ENCODE measurements around the gene CYB561D2. TPM values are rescaled to one million over a fixed set of nuclear protein-coding genes. Genes with fewer than 3 reads are reported as not detected.
A peak's percentile ranks its signal among the peaks of the same experiment; 100 is the strongest.

The CYB561D2 gene
- total and polyA plus RNA-seq, 9 of the 15 experiments (the other 6 are each of a cell fraction or from before 2014, with no cell fraction given) = 4.2 to 16.6 (median 9.4) TPM

DNA sequence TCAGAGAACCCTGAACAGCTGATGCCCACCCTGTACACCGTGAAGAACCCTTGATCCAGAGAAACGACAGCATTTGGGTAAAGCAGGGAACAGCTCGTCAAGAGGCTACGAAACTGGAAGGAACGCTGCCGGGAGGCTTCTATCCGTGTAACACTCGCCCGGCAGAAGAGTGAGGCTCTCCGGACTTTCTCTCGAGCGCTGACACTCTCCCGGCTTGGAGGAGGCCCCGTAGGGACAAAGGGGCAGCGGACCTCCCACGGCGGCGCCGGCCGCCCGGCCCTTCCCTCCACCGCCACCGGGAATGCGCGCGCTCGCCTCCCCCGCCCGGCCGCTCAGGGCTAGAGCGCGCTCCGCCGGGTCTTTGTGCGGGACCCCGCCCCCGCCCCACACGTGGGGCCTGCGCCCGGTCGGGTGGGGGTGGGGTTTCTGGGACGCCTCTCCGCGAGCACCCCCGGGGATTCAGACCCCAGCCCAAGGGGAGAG, 29.8 kb upstream of the CYB561D2 start (continued):
- TF ChIP-seq TEAD2 (tag; IDR thresholded peaks at IDR 0.05) (no peak), ETV5 (CRISPR knock-in tag; IDR thresholded peaks at IDR 0.05; ENCODE audit: low read depth) (0 out of 2 replicates have a peak, but pooled peaks have one; percentile 8), SIN3A (IDR thresholded peaks at IDR 0.05; ENCODE audit: borderline replicate concordance in 2 of 2, control insufficient read depth in 1 of 2, low read depth in 2 of 2, low read length in 2 of 2) (peak in 1 of 2 experiments; percentile 51; a peak in 1 of 4 replicates), PTRF (tag; IDR thresholded peaks at IDR 0.05) (no peak), MAZ (CRISPR knock-in tag; conservative IDR thresholded peaks at IDR 0.05 in 1 of 2, IDR thresholded peaks at IDR 0.05 in 1 of 2) (peak; percentile 80 to 91; a peak in 3 of 4 replicates), MCM7 (IDR thresholded peaks at IDR 0.05) (no peak), KLF13 (tag; IDR thresholded peaks at IDR 0.05; ENCODE audit: borderline replicate concordance, low read depth) (peak; percentile 86), RBBP5 (IDR thresholded peaks at IDR 0.05; ENCODE audit: borderline replicate concordance, insufficient read depth, low read length, poor library complexity, severe bottlenecking) (peak; percentile 70), TAF1 (IDR thresholded peaks at IDR 0.05; ENCODE audit: control insufficient read depth, extremely low read depth, insufficient read depth, low read length, severe bottlenecking) (peak; percentile 54), ZC3H8 (IDR thresholded peaks at IDR 0.05) (no peak), HDAC2 (IDR thresholded peaks at IDR 0.05) (0 out of 2 replicates have a peak, but pooled peaks have one; percentile 5), ZBTB7A (IDR thresholded peaks at IDR 0.05; ENCODE audit: borderline replicate concordance, control insufficient read depth, low read depth, low read length) (peak; percentile 86; the same call in 1 of the 2 replicates)
- TF ChIP-seq, protein P1, sequence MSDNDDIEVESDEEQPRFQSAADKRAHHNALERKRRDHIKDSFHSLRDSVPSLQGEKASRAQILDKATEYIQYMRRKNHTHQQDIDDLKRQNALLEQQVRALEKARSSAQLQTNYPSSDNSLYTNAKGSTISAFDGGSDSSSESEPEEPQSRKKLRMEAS (CRISPR knock-in tag; IDR thresholded peaks at IDR 0.05) = peak; percentile 56; the same call in 1 of the 2 replicates
- TF ChIP-seq, protein P2, sequence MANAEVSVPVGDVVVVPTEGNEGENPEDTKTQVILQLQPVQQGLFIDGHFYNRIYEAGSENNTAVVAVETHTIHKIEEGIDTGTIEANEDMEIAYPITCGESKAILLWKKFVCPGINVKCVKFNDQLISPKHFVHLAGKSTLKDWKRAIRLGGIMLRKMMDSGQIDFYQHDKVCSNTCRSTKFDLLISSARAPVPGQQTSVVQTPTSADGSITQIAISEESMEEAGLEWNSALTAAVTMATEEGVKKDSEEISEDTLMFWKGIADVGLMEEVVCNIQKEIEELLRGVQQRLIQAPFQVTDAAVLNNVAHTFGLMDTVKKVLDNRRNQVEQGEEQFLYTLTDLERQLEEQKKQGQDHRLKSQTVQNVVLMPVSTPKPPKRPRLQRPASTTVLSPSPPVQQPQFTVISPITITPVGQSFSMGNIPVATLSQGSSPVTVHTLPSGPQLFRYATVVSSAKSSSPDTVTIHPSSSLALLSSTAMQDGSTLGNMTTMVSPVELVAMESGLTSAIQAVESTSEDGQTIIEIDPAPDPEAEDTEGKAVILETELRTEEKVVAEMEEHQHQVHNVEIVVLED (CRISPR knock-in tag; IDR thresholded peaks at IDR 0.05) = peak; percentile 21; the same call in 1 of the 2 replicates
- TF ChIP-seq, protein P3, sequence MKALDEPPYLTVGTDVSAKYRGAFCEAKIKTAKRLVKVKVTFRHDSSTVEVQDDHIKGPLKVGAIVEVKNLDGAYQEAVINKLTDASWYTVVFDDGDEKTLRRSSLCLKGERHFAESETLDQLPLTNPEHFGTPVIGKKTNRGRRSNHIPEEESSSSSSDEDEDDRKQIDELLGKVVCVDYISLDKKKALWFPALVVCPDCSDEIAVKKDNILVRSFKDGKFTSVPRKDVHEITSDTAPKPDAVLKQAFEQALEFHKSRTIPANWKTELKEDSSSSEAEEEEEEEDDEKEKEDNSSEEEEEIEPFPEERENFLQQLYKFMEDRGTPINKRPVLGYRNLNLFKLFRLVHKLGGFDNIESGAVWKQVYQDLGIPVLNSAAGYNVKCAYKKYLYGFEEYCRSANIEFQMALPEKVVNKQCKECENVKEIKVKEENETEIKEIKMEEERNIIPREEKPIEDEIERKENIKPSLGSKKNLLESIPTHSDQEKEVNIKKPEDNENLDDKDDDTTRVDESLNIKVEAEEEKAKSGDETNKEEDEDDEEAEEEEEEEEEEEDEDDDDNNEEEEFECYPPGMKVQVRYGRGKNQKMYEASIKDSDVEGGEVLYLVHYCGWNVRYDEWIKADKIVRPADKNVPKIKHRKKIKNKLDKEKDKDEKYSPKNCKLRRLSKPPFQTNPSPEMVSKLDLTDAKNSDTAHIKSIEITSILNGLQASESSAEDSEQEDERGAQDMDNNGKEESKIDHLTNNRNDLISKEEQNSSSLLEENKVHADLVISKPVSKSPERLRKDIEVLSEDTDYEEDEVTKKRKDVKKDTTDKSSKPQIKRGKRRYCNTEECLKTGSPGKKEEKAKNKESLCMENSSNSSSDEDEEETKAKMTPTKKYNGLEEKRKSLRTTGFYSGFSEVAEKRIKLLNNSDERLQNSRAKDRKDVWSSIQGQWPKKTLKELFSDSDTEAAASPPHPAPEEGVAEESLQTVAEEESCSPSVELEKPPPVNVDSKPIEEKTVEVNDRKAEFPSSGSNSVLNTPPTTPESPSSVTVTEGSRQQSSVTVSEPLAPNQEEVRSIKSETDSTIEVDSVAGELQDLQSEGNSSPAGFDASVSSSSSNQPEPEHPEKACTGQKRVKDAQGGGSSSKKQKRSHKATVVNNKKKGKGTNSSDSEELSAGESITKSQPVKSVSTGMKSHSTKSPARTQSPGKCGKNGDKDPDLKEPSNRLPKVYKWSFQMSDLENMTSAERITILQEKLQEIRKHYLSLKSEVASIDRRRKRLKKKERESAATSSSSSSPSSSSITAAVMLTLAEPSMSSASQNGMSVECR (CRISPR knock-in tag; IDR thresholded peaks at IDR 0.05) = peak; percentile 76; the same call in 1 of the 2 replicates
- TF ChIP-seq, protein P4, sequence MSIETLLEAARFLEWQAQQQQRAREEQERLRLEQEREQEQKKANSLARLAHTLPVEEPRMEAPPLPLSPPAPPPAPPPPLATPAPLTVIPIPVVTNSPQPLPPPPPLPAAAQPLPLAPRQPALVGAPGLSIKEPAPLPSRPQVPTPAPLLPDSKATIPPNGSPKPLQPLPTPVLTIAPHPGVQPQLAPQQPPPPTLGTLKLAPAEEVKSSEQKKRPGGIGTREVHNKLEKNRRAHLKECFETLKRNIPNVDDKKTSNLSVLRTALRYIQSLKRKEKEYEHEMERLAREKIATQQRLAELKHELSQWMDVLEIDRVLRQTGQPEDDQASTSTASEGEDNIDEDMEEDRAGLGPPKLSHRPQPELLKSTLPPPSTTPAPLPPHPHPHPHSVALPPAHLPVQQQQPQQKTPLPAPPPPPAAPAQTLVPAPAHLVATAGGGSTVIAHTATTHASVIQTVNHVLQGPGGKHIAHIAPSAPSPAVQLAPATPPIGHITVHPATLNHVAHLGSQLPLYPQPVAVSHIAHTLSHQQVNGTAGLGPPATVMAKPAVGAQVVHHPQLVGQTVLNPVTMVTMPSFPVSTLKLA (conservative IDR thresholded peaks at IDR 0.05) = peak; percentile 83 to 93
- TF ChIP-seq, protein P5, sequence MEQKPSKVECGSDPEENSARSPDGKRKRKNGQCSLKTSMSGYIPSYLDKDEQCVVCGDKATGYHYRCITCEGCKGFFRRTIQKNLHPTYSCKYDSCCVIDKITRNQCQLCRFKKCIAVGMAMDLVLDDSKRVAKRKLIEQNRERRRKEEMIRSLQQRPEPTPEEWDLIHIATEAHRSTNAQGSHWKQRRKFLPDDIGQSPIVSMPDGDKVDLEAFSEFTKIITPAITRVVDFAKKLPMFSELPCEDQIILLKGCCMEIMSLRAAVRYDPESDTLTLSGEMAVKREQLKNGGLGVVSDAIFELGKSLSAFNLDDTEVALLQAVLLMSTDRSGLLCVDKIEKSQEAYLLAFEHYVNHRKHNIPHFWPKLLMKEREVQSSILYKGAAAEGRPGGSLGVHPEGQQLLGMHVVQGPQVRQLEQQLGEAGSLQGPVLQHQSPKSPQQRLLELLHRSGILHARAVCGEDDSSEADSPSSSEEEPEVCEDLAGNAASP (IDR thresholded peaks at IDR 0.05) = no peak
